NCI-H82 (cell line): Measurements from ENCODE around the gene PCDHB11.
"Not testable (repeated sequence)": the region's sequence is repeated elsewhere in the genome, so short reads cannot be mapped to it uniquely, and the experiment has no call there.

Source experiments
- DNase-seq: peaks from one replicate; lab custom pipeline; 2025; lab: John Stamatoyannopoulos, UW

The PCDHB11 gene

GRCh38 chr5:141199359-141200235 lies at the start of gene PCDHB11:
TSS of gene PCDHB11 (plus strand) at chr5:141199627. CDS start at chr5:141199775, 148 bp downstream.
- DNase-seq = peak; percentile 68

GRCh38 chr5:141149812-141150211 lies 49.6 kb upstream of the PCDHB11 start, which contains the start of gene PCDHB6:
TSS of gene PCDHB6 (plus strand) at chr5:141150057. CDS start at chr5:141150258, 201 bp downstream.
- peak; percentile 19 for DNase-seq

GRCh38 chr5:141150224-141150992 lies 49.0 kb upstream of the PCDHB11 start:
- no peak for DNase-seq

GRCh38 chr5:141150993-141151325 lies 48.5 kb upstream of the PCDHB11 start:
- DNase-seq = no peak

GRCh38 chr5:141151632-141152031 lies 47.8 kb upstream of the PCDHB11 start:
- not testable (repeated sequence) for DNase-seq

- DNase-seq = not testable (repeated sequence)
Measured at GRCh38 chr5:141152096-141152495, 47.3 kb upstream of the PCDHB11 start.

GRCh38 chr5:141155540-141156374 lies 43.7 kb upstream of the PCDHB11 start:
- peak; percentile 3 for DNase-seq

- DNase-seq = not testable (repeated sequence)
Measured at GRCh38 chr5:141157356-141157755, 42.1 kb upstream of the PCDHB11 start.

- not testable (repeated sequence) for DNase-seq
Measured at GRCh38 chr5:141157901-141158300, 41.5 kb upstream of the PCDHB11 start.

GRCh38 chr5:141172381-141173204 lies 26.8 kb upstream of the PCDHB11 start, which contains the start of gene PCDHB7:
TSS of gene PCDHB7 (plus strand) at chr5:141172644. CDS start at chr5:141172836, 192 bp downstream.
- DNase-seq = peak; percentile 36

- not testable (repeated sequence) for DNase-seq
Measured at GRCh38 chr5:141174291-141175104, 24.9 kb upstream of the PCDHB11 start.

GRCh38 chr5:141175933-141176332 lies 23.5 kb upstream of the PCDHB11 start:
- no peak for DNase-seq

GRCh38 chr5:141177577-141178191 lies 21.7 kb upstream of the PCDHB11 start, which contains the start of gene PCDHB8:
TSS of gene PCDHB8 (plus strand) at chr5:141177790. CDS start at chr5:141178035, 245 bp downstream.
- DNase-seq = peak; percentile 38

- DNase-seq = not testable (repeated sequence)
Measured at GRCh38 chr5:141179371-141179770, 20.1 kb upstream of the PCDHB11 start.

- DNase-seq = not testable (repeated sequence)
Measured at GRCh38 chr5:141179876-141180275, 19.6 kb upstream of the PCDHB11 start.

- DNase-seq = no peak
Measured at GRCh38 chr5:141180313-141180712, 19.1 kb upstream of the PCDHB11 start.

GRCh38 chr5:141182248-141182647 lies 17.2 kb upstream of the PCDHB11 start, which contains the start of gene PCDHB16:
TSS of gene PCDHB16 (plus strand) at chr5:141182387. CDS start at chr5:141182560, 173 bp downstream.
- DNase-seq = peak; percentile 38

- DNase-seq = not testable (repeated sequence)
Measured at GRCh38 chr5:141184117-141184855, 15.1 kb upstream of the PCDHB11 start.
